Calu3 (cell line): Measurements from ENCODE around the gene LRRK1. TPM values are rescaled to one million over a fixed set of nuclear protein-coding genes. Genes with fewer than 3 reads are reported as not detected.

ENCODE experiments used
- BruUV-seq: library from RNA; stranded (reverse); fragments of 400-500 nt; replicated peaks from 2 replicates; lab custom pipeline; 2021; lab: Mats Ljungman, UMichigan
- CTCF ChIA-PET: fragments of 300-600 bp; sonication (Branson Sonifier 250); formaldehyde crosslinking; loops from one replicate; lab custom pipeline; 2022; ENCODE audit warnings: antibody characterized with exemption; lab: Charles Lee
- DNase-seq: peaks from one replicate; pipeline ENCODE4 v3.0.0; 2022
- H3K27ac Mint-ChIP-seq: one replicate; pipeline ENCODE4 v1.8.0; 2022; ENCODE audit warnings: mixed read lengths; ENCODE audit not compliant: unreplicated experiment
- H3K27me3 Mint-ChIP-seq: one replicate; pipeline ENCODE4 v1.8.0; 2022; ENCODE audit warnings: mixed read lengths; ENCODE audit not compliant: unreplicated experiment
- H3K36me3 Mint-ChIP-seq: one replicate; pipeline ENCODE4 v1.8.0; 2022; ENCODE audit warnings: mild to moderate bottlenecking, moderate library complexity, mixed read lengths; ENCODE audit not compliant: insufficient read depth, unreplicated experiment
- H3K4me1 Mint-ChIP-seq: one replicate; pipeline ENCODE4 v1.8.0; 2022; ENCODE audit warnings: mild to moderate bottlenecking, low read depth, mixed read lengths; ENCODE audit not compliant: unreplicated experiment
- H3K4me3 Mint-ChIP-seq: one replicate; pipeline ENCODE4 v1.8.0; 2022; ENCODE audit warnings: mild to moderate bottlenecking, low read depth, moderate library complexity, mixed read lengths; ENCODE audit not compliant: unreplicated experiment
- H3K9me3 Mint-ChIP-seq: one replicate; pipeline ENCODE4 v1.8.0; 2022; ENCODE audit warnings: low read depth, mixed read lengths; ENCODE audit not compliant: unreplicated experiment
- CTCF ChIP-seq: fragments of 200-600 bp; IDR thresholded peaks from one replicate; pipeline ENCODE4 v1.8.0; 2022; ENCODE audit warnings: antibody characterized with exemption; ENCODE audit not compliant: unreplicated experiment
- intact Hi-C: fragments of 100-400 bp; cut with micrococcal nuclease; formaldehyde crosslinking; loops from one replicate; pipeline ENCODE4 v1.10.0; 2022; ENCODE audit not compliant: unreplicated experiment
- total RNA-seq: library from RNA; stranded (reverse); gene quantifications from 2 replicates; pipeline ENCODE4 v1.2.3, GENCODE V29; 2022

LRRK1 gene
- total RNA-seq, 1 experiment from 2014 or later = 21.3 TPM

- no peak overlapping the region for H3K4me3 Mint-ChIP-seq
- no peak for DNase-seq
- no peak for TF ChIP-seq CTCF
- H3K27ac Mint-ChIP-seq = no peak overlapping the region
- H3K9me3 Mint-ChIP-seq = no peaks in the 10 kb centered on the region
- BruUV-seq = no TSS peak
- intact Hi-C loops = no loop called here
- no peaks in the 10 kb centered on the region for H3K36me3 Mint-ChIP-seq
- CTCF ChIA-PET = interaction anchor here (1.2 kb wide), 1 partner anchor 142 kb away, joined by 3 read pairs; no protein-coding TSS in a partner anchor
- H3K27me3 Mint-ChIP-seq = peaks cover 26% of the 10 kb centered on the region
- H3K4me1 Mint-ChIP-seq = no peaks in the 10 kb centered on the region
Measured at GRCh38 chr15:101108461-101108775, 189.3 kb downstream of the LRRK1 start.

DNA sequence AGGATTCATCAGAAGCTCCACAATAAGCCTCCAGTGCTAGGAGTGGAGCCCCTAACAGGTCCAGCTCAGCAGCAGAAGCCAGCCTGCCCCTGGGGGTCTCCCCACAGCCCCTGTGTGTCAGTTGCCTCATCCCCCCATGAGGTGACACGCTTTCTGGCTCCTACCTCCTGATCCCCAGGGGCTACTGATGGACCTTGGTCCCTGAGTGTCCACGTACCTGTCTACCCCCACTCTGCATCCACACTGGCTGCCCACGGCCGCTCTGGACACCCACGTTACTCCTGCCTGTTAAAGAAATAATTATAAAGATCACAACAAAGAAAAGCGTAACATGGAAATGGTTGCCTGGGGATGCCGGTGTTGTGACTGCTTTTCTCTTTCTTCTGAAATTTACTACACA, 189.6 kb downstream of the LRRK1 start:
- Mint-ChIP-seq H3K27me3 (peaks cover 26% of the 10 kb centered on the region), H3K9me3 (no peaks in the 10 kb centered on the region), H3K4me1 (no peaks in the 10 kb centered on the region), H3K4me3 (no peak overlapping the region), H3K36me3 (no peaks in the 10 kb centered on the region), H3K27ac (no peak overlapping the region)
- TF ChIP-seq CTCF = no peak
- CTCF ChIA-PET = interaction anchor here (1.2 kb wide), 1 partner anchor 142 kb away, joined by 3 read pairs; no protein-coding TSS in a partner anchor
- no TSS peak for BruUV-seq
- intact Hi-C loops = no loop called here
- no peak for DNase-seq

DNA sequence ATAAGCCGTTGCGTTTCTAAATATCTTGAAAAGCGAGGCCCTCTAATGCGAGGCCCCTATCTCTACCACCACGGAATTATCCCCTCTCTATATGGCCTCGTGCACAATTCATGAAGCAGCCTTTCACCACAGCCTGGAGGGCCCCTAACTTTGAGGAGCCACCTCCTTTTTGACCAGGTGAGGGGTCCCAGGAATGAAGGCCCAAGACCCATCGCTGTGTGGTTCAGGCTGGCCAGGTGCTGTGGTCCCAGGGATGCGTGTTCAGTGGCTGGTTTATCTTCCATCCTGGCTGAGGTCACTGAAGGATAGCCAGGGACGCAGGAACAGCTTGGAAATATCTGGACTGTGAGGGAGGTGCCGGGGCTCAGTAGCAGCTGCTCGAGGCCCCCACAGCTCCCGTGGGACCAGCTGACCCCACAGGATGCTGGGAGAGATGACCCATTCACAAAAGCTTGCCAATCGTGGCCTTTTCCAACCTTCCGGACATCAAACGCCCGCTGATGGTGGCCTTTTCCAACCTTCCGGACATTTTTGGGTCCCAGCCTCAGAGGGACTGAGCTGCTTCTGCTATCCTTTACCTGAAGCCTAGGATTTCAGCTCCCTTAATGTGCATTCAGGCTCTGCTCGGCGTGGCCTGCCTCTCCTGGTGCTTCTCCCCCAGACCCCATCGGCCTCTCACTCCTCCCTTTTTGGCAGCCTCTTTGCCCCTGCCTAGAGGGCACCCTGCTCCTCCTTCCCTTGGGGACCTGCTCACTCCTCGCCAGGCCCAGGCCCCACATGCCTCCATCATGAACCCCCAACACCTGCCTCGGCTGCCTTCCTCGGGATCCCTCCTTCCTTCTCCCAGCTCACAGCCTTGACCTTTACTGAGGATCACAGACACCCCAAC, 191.8 kb downstream of the LRRK1 start:
- no peaks in the 10 kb centered on the region for H3K9me3 Mint-ChIP-seq
- no peak for TF ChIP-seq CTCF
- H3K4me3 Mint-ChIP-seq = no peak overlapping the region
- intact Hi-C loops = no loop called here
- H3K27ac Mint-ChIP-seq = no peak overlapping the region
- BruUV-seq = no TSS peak
- H3K27me3 Mint-ChIP-seq = peaks cover 26% of the 10 kb centered on the region
- H3K4me1 Mint-ChIP-seq = no peaks in the 10 kb centered on the region
- no peaks in the 10 kb centered on the region for H3K36me3 Mint-ChIP-seq
- CTCF ChIA-PET = interaction anchor here (0.5 kb wide), 1 partner anchor 100 kb away, joined by 4 read pairs; no protein-coding TSS in a partner anchor
- no peak for DNase-seq

DNA sequence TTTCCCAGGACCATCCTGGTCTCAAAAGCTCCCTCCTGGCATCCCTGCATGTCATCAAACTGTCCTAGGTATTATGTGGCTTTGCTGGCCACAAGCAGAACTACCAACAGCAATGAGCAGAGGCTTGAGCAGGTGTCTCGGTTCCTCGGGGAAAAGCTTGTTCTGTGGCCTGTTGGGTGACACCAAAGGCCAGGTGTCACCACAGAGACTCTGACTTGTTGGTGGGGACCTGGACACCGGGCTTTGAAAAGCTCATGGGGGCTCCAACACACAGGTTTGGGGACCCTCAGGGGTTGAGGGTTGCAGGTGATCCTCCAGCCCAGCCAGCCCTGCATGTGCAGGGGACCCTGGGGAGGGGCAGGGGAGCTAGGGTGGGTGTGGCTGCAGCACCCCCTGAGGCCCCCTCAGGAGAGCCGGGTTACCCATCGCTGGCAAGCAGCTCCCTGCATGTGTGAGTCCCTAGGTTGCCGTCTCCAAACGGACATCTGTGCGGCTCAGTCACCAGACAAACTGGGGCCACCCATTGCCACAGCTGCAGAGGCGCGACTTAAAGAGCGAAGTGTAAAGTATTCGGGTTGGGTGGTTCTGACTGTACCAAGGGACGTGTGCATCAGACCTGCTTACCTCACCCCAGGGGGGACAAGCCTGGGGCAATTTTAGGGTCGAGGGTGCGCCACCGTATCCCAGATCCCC, 192.6 kb downstream of the LRRK1 start:
- Mint-ChIP-seq H3K36me3 (no peaks in the 10 kb centered on the region), H3K27ac (no peak overlapping the region), H3K9me3 (no peaks in the 10 kb centered on the region), H3K27me3 (peaks cover 26% of the 10 kb centered on the region), H3K4me3 (no peak overlapping the region), H3K4me1 (no peaks in the 10 kb centered on the region)
- no TSS peak for BruUV-seq
- intact Hi-C loops = no loop called here
- TF ChIP-seq CTCF = no peak
- DNase-seq = no peak
- CTCF ChIA-PET = interaction anchor here (0.5 kb wide), 1 partner anchor 101 kb away, joined by 4 read pairs; no protein-coding TSS in a partner anchor
